GM23338 (cell line): Measurements from ENCODE around the gene SLC26A4. TPM values are rescaled to one million over a fixed set of nuclear protein-coding genes. Genes with fewer than 3 reads are reported as not detected.

Experiments used
- ATAC-seq: fragments of 200-7000 bp; cut with Tn5 transposase; 3 replicates; pipeline ENCODE4 v1.9.1; 2020
- DNase-seq: peaks from one replicate; pipeline ENCODE4 v3.0.0-alpha.2; 2015; ENCODE audit warnings: low spot score
- H2AFZ ChIP-seq: fragments of 200-600 bp; sonication (generic); 2 replicates; pipeline ENCODE4 v1.8.0; 2016; ENCODE audit warnings: antibody characterized with exemption, mild to moderate bottlenecking, moderate library complexity
- H3F3A ChIP-seq: fragments of 200-600 bp; sonication (generic); replicated peaks from 2 replicates; pipeline ENCODE4 v1.8.0; 2017; ENCODE audit warnings: antibody characterized with exemption, mixed run types, low read depth
- H3K27ac ChIP-seq: fragments of 200-600 bp; sonication (generic); 2 replicates; pipeline ENCODE4 v1.6.1; 2016; ENCODE audit warnings: low read depth
- H3K27me3 ChIP-seq: fragments of 200-600 bp; sonication (generic); 2 replicates; pipeline ENCODE4 v1.8.0; 2016; ENCODE audit warnings: mild to moderate bottlenecking, mixed run types, moderate library complexity; ENCODE audit not compliant: insufficient read depth
- H3K36me3 ChIP-seq: fragments of 200-600 bp; sonication (generic); 2 replicates; pipeline ENCODE4 v1.8.0; 2016; ENCODE audit warnings: mild to moderate bottlenecking; ENCODE audit not compliant: insufficient read depth
- H3K4me1 ChIP-seq: fragments of 200-600 bp; sonication (generic); 2 replicates; pipeline ENCODE4 v1.8.0; 2016; ENCODE audit warnings: mild to moderate bottlenecking, moderate library complexity; ENCODE audit not compliant: insufficient read depth
- H3K4me2 ChIP-seq: fragments of 200-600 bp; sonication (generic); 2 replicates; pipeline ENCODE4 v1.7.1; 2017; ENCODE audit warnings: mixed run types
- H3K4me3 ChIP-seq: fragments of 200-600 bp; sonication (generic); 2 replicates; pipeline ENCODE4 v1.6.1; 2016; ENCODE audit warnings: mixed run types
- H3K79me2 ChIP-seq: fragments of 200-600 bp; sonication (generic); replicated peaks from 2 replicates; pipeline ENCODE4 v1.8.0; 2017; ENCODE audit warnings: mild to moderate bottlenecking; ENCODE audit not compliant: insufficient read depth
- H3K9me2 ChIP-seq: fragments of 200-600 bp; sonication (generic); 2 replicates; pipeline ENCODE4 v1.8.0; 2017; ENCODE audit not compliant: insufficient read depth
- H4K20me1 ChIP-seq: fragments of 200-600 bp; sonication (generic); replicated peaks from 2 replicates; pipeline ENCODE4 v1.8.0; 2017; ENCODE audit warnings: mild to moderate bottlenecking; ENCODE audit not compliant: insufficient read depth
- H3K27ac Mint-ChIP-seq: 2 replicates; pipeline ENCODE4 v1.8.0; 2020; ENCODE audit warnings: inconsistent platforms, mild to moderate bottlenecking, moderate library complexity, mixed read lengths
- H3K27me3 Mint-ChIP-seq: 3 replicates; pipeline ENCODE4 v1.8.0; 2022; ENCODE audit warnings: low read depth, mild to moderate bottlenecking, moderate library complexity, mixed read lengths, inconsistent platforms; ENCODE audit not compliant: insufficient read depth, poor library complexity
- H3K36me3 Mint-ChIP-seq: 3 replicates; pipeline ENCODE4 v1.8.0; 2021; ENCODE audit warnings: low read depth, mild to moderate bottlenecking, inconsistent platforms, moderate library complexity, mixed read lengths
- H3K4me1 Mint-ChIP-seq: 3 replicates; pipeline ENCODE4 v1.8.0; 2020; ENCODE audit warnings: mild to moderate bottlenecking, inconsistent platforms, mixed read lengths
- H3K4me3 Mint-ChIP-seq: 3 replicates; pipeline ENCODE4 v1.8.0; 2021; ENCODE audit warnings: moderate library complexity, mild to moderate bottlenecking, inconsistent platforms, mixed read lengths
- H3K9me3 Mint-ChIP-seq: 3 replicates; pipeline ENCODE4 v1.8.0; 2020; ENCODE audit warnings: moderate library complexity, mild to moderate bottlenecking, inconsistent platforms, mixed read lengths
- CREB1 ChIP-seq: fragments of 250-450 bp; sonication (Bioruptor Pico); IDR thresholded peaks from 2 replicates; pipeline ENCODE4 v1.5.0; 2020; ENCODE audit warnings: low read depth, mild to moderate bottlenecking, moderate library complexity
- STAT1 ChIP-seq: IDR thresholded peaks from one replicate; pipeline ENCODE4 v1.6.1; 2016; ENCODE audit warnings: antibody characterized with exemption; ENCODE audit not compliant: unreplicated experiment
- ZNF114 ChIP-seq: fragments of 250-450 bp; sonication (Bioruptor Pico); IDR thresholded peaks from 2 replicates; pipeline ENCODE4 v1.5.0; 2020; ENCODE audit warnings: mild to moderate bottlenecking, moderate library complexity
- ZNF331 ChIP-seq: fragments of 250-450 bp; sonication (Bioruptor Pico); IDR thresholded peaks from 2 replicates; pipeline ENCODE4 v1.5.0; 2020; ENCODE audit warnings: low read depth, mild to moderate bottlenecking, moderate library complexity
- polyA plus RNA-seq: library from polyadenylated mRNA; unstranded; fragments of >200 nt; fragmentation: Nextera tagmentation; extraction: Ambion mirVana; gene quantifications from 2 replicates; pipeline ENCODE4 v1.2.1, GENCODE V29; 2016
- total RNA-seq: library from RNA; depleted of rRNA; stranded (reverse); fragments of >200 nt; shearing (Covaris generic); gene quantifications from 2 replicates; pipeline ENCODE4 v1.2.3, GENCODE V29; 2014
- TF ChIP-seq, protein P1 (sequence below): fragments of 250-450 bp; sonication (Bioruptor Pico); IDR thresholded peaks from 2 replicates; pipeline ENCODE4 v1.5.0; 2020; ENCODE audit warnings: mild to moderate bottlenecking, moderate library complexity
- TF ChIP-seq, protein P2 (sequence below), 2 experiments: fragments of 200-600 bp in 1 of 2; sonication (generic) in 1 of 2; conservative IDR thresholded peaks; 2 replicates each; pipeline versions ENCODE4 v1.5.1 to v1.6.1; 2016 to 2017; ENCODE audit warnings: antibody characterized with exemption in 2 of 2, low read depth in 2 of 2, mild to moderate bottlenecking in 2 of 2, moderate library complexity in 1 of 2
- TF ChIP-seq, protein P3 (sequence below): IDR thresholded peaks from one replicate; pipeline ENCODE4 v1.6.1; 2018; ENCODE audit warnings: antibody characterized with exemption; ENCODE audit not compliant: unreplicated experiment

The SLC26A4 gene
- total and polyA plus RNA-seq, 2 experiments from 2014 or later = 0.07 TPM; not detected in 1

DNA sequence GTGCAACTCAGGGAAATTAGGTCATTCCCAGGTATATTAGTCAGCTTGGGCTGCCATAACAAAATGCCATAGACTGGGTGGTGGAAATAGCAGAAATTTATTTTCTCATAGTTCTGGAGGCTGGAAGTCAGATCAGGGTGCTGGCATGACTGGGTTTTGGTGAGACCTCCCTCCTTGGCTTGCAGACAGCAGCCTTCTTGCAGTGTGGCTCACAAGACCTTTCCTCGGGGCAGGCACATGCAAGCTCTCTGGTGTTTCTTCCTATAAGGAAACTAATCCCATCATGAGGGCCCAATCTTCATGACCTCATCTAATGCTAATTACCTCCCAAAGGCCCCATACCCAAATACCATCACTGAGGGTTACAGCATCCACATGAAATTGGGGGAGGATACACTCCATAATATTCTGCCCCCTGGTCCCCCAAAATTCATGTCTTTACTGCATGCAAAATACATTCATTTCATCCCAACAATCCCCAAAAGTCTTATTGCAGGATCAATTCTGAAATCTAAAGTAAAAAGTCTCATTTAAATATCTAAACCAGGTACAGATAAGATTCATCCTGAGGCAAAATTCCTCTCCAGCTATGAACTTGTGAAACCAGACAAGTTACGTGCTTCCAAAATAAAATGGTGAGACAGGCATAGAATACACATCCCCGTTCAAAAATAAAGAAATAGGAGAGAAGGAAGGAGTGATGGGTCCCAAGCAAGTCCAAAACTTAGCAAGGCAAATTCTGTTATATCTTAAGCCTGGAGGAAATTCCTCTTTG is 65.9 kb downstream of the SLC26A4 start (continued):
- TF ChIP-seq, protein P1, sequence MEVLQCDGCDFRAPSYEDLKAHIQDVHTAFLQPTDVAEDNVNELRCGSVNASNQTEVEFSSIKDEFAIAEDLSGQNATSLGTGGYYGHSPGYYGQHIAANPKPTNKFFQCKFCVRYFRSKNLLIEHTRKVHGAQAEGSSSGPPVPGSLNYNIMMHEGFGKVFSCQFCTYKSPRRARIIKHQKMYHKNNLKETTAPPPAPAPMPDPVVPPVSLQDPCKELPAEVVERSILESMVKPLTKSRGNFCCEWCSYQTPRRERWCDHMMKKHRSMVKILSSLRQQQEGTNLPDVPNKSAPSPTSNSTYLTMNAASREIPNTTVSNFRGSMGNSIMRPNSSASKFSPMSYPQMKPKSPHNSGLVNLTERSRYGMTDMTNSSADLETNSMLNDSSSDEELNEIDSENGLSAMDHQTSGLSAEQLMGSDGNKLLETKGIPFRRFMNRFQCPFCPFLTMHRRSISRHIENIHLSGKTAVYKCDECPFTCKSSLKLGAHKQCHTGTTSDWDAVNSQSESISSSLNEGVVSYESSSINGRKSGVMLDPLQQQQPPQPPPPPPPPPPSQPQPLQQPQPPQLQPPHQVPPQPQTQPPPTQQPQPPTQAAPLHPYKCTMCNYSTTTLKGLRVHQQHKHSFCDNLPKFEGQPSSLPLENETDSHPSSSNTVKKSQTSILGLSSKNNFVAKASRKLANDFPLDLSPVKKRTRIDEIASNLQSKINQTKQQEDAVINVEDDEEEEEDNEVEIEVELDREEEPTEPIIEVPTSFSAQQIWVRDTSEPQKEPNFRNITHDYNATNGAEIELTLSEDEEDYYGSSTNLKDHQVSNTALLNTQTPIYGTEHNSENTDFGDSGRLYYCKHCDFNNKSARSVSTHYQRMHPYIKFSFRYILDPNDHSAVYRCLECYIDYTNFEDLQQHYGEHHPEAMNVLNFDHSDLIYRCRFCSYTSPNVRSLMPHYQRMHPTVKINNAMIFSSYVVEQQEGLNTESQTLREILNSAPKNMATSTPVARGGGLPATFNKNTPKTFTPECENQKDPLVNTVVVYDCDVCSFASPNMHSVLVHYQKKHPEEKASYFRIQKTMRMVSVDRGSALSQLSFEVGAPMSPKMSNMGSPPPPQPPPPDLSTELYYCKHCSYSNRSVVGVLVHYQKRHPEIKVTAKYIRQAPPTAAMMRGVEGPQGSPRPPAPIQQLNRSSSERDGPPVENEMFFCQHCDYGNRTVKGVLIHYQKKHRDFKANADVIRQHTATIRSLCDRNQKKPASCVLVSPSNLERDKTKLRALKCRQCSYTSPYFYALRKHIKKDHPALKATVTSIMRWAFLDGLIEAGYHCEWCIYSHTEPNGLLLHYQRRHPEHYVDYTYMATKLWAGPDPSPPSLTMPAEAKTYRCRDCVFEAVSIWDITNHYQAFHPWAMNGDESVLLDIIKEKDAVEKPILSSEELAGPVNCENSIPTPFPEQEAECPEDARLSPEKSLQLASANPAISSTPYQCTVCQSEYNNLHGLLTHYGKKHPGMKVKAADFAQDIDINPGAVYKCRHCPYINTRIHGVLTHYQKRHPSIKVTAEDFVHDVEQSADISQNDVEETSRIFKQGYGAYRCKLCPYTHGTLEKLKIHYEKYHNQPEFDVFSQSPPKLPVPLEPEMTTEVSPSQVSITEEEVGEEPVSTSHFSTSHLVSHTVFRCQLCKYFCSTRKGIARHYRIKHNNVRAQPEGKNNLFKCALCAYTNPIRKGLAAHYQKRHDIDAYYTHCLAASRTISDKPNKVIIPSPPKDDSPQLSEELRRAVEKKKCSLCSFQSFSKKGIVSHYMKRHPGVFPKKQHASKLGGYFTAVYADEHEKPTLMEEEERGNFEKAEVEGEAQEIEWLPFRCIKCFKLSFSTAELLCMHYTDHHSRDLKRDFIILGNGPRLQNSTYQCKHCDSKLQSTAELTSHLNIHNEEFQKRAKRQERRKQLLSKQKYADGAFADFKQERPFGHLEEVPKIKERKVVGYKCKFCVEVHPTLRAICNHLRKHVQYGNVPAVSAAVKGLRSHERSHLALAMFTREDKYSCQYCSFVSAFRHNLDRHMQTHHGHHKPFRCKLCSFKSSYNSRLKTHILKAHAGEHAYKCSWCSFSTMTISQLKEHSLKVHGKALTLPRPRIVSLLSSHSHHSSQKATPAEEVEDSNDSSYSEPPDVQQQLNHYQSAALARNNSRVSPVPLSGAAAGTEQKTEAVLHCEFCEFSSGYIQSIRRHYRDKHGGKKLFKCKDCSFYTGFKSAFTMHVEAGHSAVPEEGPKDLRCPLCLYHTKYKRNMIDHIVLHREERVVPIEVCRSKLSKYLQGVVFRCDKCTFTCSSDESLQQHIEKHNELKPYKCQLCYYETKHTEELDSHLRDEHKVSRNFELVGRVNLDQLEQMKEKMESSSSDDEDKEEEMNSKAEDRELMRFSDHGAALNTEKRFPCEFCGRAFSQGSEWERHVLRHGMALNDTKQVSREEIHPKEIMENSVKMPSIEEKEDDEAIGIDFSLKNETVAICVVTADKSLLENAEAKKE = no peak
- TF ChIP-seq, protein P2, sequence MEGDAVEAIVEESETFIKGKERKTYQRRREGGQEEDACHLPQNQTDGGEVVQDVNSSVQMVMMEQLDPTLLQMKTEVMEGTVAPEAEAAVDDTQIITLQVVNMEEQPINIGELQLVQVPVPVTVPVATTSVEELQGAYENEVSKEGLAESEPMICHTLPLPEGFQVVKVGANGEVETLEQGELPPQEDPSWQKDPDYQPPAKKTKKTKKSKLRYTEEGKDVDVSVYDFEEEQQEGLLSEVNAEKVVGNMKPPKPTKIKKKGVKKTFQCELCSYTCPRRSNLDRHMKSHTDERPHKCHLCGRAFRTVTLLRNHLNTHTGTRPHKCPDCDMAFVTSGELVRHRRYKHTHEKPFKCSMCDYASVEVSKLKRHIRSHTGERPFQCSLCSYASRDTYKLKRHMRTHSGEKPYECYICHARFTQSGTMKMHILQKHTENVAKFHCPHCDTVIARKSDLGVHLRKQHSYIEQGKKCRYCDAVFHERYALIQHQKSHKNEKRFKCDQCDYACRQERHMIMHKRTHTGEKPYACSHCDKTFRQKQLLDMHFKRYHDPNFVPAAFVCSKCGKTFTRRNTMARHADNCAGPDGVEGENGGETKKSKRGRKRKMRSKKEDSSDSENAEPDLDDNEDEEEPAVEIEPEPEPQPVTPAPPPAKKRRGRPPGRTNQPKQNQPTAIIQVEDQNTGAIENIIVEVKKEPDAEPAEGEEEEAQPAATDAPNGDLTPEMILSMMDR (conservative IDR thresholded peaks at IDR 0.05; ENCODE audit: low read depth in 2 of 2) = no peak
- no peak for TF ChIP-seq STAT1
- no peak for TF ChIP-seq ZNF331 (CRISPR knock-in tag)

DNA sequence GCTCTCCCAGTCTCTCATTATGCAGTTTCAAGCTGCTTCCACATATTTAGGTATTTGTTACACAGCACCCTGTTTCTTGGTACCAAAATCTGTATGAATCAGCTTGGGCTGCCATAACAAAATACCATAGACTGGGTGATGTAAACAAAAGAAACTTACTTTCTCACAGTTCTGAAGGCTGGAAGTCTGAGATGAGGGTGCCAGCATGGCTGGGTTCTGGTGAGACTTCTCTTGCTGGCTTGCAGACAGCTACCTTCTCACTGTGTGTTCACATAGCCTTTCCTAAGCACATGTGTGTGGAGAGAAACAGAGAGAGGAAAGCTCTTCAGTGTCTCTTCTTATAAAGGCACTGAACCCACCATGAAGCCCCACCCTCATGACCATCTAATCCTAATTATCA is 67.6 kb downstream of the SLC26A4 start:
- Histone ChIP-seq H3K9me2 (no peaks in the 10 kb centered on the region), H2AFZ (0 out of 2 replicates have a peak overlapping the region, but pooled peaks have one; percentile 47), H3K4me3 (no peak overlapping the region), H3F3A (no peaks in the 10 kb centered on the region), H4K20me1 (no peaks in the 10 kb centered on the region), H3K79me2 (no peaks in the 10 kb centered on the region), H3K27me3 (no peaks in the 10 kb centered on the region), H3K27ac (no peak overlapping the region), H3K36me3 (no peaks in the 10 kb centered on the region), H3K4me1 (no peaks in the 10 kb centered on the region), H3K4me2 (no peak overlapping the region)
- Mint-ChIP-seq H3K4me1 (no peaks in the 10 kb centered on the region; the same call in 2 of the 3 replicates), H3K27me3 (no peaks in the 10 kb centered on the region), H3K27ac (no peak overlapping the region), H3K36me3 (no peaks in the 10 kb centered on the region; the same call in 2 of the 3 replicates), H3K4me3 (no peak overlapping the region), H3K9me3 (peaks cover 7% of the 10 kb centered on the region)
- TF ChIP-seq STAT1 (no peak), CREB1 (CRISPR knock-in tag) (no peak), ZNF114 (CRISPR knock-in tag) (no peak)
- TF ChIP-seq, protein P3, sequence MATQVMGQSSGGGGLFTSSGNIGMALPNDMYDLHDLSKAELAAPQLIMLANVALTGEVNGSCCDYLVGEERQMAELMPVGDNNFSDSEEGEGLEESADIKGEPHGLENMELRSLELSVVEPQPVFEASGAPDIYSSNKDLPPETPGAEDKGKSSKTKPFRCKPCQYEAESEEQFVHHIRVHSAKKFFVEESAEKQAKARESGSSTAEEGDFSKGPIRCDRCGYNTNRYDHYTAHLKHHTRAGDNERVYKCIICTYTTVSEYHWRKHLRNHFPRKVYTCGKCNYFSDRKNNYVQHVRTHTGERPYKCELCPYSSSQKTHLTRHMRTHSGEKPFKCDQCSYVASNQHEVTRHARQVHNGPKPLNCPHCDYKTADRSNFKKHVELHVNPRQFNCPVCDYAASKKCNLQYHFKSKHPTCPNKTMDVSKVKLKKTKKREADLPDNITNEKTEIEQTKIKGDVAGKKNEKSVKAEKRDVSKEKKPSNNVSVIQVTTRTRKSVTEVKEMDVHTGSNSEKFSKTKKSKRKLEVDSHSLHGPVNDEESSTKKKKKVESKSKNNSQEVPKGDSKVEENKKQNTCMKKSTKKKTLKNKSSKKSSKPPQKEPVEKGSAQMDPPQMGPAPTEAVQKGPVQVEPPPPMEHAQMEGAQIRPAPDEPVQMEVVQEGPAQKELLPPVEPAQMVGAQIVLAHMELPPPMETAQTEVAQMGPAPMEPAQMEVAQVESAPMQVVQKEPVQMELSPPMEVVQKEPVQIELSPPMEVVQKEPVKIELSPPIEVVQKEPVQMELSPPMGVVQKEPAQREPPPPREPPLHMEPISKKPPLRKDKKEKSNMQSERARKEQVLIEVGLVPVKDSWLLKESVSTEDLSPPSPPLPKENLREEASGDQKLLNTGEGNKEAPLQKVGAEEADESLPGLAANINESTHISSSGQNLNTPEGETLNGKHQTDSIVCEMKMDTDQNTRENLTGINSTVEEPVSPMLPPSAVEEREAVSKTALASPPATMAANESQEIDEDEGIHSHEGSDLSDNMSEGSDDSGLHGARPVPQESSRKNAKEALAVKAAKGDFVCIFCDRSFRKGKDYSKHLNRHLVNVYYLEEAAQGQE = no peak
- DNase-seq (no peak), ATAC-seq (no peak)
